Measurements from ENCODE around the gene CD3E.

The CD3E gene

GRCh38 chr11:118306556-118306955, 2.0 kb downstream of the CD3E start:
- TF ChIP-seq GATA2 (IDR thresholded peaks at IDR 0.05; ENCODE audit: low read depth, low read length) = no peak
- TF ChIP-seq GATA3 (IDR thresholded peaks at IDR 0.05; ENCODE audit: low read depth, low read length) = no peak

- TF ChIP-seq GATA2 (IDR thresholded peaks at IDR 0.05; ENCODE audit: low read depth, low read length) (no peak), GATA3 (IDR thresholded peaks at IDR 0.05; ENCODE audit: low read depth, low read length) (no peak)
Measured at GRCh38 chr11:118310271-118310670, 5.7 kb downstream of the CD3E start.

- TF ChIP-seq GATA3 (IDR thresholded peaks at IDR 0.05; ENCODE audit: low read depth, low read length) = no peak
- no peak for TF ChIP-seq GATA2 (IDR thresholded peaks at IDR 0.05; ENCODE audit: low read depth, low read length)
Measured at GRCh38 chr11:118310781-118311485, 6.4 kb downstream of the CD3E start.

DNA sequence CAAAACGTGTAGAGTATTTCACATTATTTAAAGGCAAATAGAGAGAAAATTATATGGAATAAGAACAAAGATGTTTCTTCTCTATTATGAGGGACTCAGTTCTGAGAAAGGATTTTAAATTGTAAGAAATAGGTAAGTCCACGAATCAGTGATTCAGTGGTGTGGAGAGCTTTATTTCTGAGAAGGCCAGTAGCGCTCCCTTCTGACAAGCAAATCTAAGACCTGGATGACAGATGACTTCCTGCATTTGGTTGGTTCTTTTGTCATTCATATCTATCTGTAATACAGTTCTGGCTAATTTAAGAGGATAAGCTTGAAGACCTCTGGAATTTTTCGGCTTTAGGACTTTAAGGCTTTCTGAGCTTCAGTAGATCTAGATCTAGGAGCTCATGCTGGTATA, 7.0 kb downstream of the CD3E start:
- TF ChIP-seq GATA2 (IDR thresholded peaks at IDR 0.05; ENCODE audit: low read depth, low read length) (no peak), GATA3 (IDR thresholded peaks at IDR 0.05; ENCODE audit: low read depth, low read length) (no peak)

- TF ChIP-seq GATA3 (IDR thresholded peaks at IDR 0.05; ENCODE audit: low read depth, low read length) (no peak), GATA2 (IDR thresholded peaks at IDR 0.05; ENCODE audit: low read depth, low read length) (no peak)
Measured at GRCh38 chr11:118312328-118312727, 7.8 kb downstream of the CD3E start.

DNA sequence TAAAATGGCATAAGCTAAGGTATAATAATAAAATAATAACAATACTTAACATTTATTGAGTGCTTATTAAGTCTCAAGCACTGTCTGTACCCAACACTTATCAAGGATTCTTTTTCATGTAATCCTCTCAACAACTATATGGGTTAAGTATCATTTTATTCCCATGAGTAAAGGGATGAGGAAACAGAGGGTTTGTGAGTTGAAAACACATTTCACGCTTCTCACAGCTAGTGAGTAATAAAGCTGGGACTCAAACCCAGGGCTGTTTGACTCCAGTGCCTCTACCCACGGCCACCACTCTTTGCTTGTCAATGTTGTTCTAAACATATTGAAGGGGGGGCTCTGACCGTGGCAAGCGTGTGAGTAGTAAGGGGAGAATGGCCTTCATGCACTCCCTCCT, 8.7 kb downstream of the CD3E start:
- TF ChIP-seq GATA2 (IDR thresholded peaks at IDR 0.05; ENCODE audit: low read depth, low read length) = no peak
- TF ChIP-seq GATA3 (IDR thresholded peaks at IDR 0.05; ENCODE audit: low read depth, low read length) = no peak

- no peak for TF ChIP-seq GATA3 (IDR thresholded peaks at IDR 0.05; ENCODE audit: low read depth, low read length)
- TF ChIP-seq GATA2 (IDR thresholded peaks at IDR 0.05; ENCODE audit: low read depth, low read length) = no peak
Measured at GRCh38 chr11:118314988-118315411, 10.5 kb downstream of the CD3E start.

DNA sequence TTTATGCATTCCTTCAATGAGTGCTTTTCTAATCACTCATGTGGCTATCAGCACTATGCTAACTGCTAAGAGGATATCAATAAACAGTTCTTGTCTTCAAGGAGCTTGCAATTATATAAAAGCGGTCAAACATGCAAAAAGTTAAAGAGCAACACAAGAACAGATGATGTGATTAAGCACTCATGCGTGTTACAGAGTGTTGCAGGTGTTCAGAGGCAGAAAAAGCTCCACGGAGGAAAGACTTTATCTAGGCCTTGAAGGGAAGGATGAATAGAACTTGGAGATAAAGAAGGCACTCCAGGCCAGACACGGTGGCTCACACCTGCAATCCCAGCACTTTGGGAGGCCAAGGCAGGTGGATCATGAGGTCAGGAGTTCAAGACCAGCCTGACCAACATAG, 13.6 kb downstream of the CD3E start:
- no peak for TF ChIP-seq GATA2 (IDR thresholded peaks at IDR 0.05; ENCODE audit: low read depth, low read length)
- TF ChIP-seq GATA3 (IDR thresholded peaks at IDR 0.05; ENCODE audit: low read depth, low read length) = no peak

DNA sequence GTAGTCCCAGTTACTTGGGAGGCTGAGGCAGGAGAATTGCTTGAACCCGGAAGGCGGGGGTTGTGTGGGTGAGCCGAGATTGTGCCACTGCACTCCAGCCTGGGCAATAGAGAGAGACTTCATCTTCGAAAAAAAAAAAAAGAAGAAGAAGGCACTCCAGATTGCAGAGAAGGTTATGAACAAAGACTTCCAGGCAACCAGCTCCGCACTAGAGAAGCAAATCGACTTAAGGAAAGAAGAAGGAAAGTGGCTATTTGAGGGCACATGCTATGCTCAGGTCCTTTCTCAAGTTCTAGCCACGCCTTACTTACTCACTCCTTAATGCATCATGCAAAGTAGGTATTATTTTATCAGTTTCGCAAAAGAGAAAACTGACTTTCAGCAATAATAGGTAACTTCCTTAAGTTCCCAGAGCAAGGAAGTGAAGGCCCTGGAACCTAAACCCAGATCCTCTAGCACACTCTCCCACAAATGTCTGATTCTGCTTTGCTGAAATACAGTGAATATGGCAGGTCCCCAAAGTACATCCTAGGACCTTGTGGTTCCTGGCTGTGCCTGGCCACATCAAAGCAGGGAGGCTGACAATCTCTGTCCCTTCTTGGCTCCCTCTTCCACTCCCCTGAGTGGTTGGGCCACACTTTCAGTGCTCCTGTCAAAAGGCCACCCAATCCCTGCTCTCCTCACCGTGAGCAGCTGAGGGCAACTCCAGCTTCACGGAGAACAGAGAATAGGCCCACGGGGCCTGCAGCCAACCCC, 14.2 kb downstream of the CD3E start:
- TF ChIP-seq GATA3 (IDR thresholded peaks at IDR 0.05; ENCODE audit: low read depth, low read length) = no peak
- no peak for TF ChIP-seq GATA2 (IDR thresholded peaks at IDR 0.05; ENCODE audit: low read depth, low read length)

DNA sequence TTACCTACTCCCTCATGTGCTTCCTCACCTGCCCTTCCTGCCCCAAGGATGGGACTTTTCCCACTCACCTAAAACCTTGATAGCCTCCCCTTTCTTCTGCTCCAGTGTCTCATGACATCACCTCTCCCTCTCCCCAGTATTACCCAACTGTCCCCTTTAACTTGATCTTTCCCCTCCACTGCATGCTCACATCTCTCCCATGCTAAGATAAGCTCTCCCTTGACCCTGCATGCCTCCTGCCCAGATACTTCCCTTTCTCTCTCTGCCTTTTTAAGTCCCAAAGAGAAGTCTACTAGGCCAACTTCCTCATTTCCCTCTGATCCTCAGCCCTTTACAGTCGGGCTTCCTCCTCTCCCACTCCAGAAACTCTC, 14.8 kb downstream of the CD3E start:
- TF ChIP-seq GATA3 (IDR thresholded peaks at IDR 0.05; ENCODE audit: low read depth, low read length) (no peak), GATA2 (IDR thresholded peaks at IDR 0.05; ENCODE audit: low read depth, low read length) (no peak)

DNA sequence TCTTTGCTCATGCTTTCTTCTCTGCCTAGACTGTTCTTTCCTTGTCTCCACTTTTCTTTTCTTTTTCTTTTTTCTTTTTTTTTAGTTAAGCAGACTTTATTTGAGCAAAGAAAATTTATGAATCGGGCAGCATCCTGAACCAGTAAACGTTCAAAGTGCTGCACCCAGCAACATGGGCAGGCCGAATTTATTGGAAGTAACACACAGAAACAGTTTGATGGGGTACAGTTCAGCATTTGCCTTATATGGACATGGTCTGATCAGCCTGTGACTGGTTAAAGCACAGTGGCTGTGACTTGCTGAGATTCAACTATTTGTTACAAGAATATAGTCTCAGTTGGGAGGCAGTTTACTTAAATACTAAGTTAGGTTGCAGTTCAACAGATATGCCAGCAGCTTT, 16.0 kb downstream of the CD3E start:
- no peak for TF ChIP-seq GATA2 (IDR thresholded peaks at IDR 0.05; ENCODE audit: low read depth, low read length)
- TF ChIP-seq GATA3 (IDR thresholded peaks at IDR 0.05; ENCODE audit: low read depth, low read length) = no peak

- TF ChIP-seq GATA2 (IDR thresholded peaks at IDR 0.05; ENCODE audit: low read depth, low read length) (no peak), GATA3 (IDR thresholded peaks at IDR 0.05; ENCODE audit: low read depth, low read length) (no peak)
Measured at GRCh38 chr11:118321386-118322082, 17.0 kb downstream of the CD3E start.

GRCh38 chr11:118322721-118323120, 18.2 kb downstream of the CD3E start:
- TF ChIP-seq GATA2 (IDR thresholded peaks at IDR 0.05; ENCODE audit: low read depth, low read length) = no peak
- no peak for TF ChIP-seq GATA3 (IDR thresholded peaks at IDR 0.05; ENCODE audit: low read depth, low read length)

DNA sequence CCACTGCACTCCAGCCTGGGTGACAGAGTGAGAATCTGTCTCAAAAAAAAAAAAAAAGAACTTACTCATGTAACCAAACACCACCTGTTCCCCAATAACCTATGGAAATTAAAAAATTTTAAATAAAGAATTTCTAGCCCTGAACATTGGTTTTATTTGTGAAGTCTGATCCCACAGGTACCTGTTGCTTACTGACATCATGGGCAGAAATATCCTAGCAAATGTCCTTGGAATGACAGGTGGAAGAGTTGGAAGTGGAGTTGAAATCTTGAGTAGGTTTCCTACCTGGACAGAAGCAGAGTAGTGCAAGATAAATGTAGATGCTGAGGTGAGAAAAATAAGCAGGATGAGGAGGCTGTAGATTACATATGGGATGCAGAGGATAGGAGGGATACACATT, 20.8 kb downstream of the CD3E start:
- TF ChIP-seq GATA3 (IDR thresholded peaks at IDR 0.05; ENCODE audit: low read depth, low read length) (no peak), GATA2 (IDR thresholded peaks at IDR 0.05; ENCODE audit: low read depth, low read length) (no peak)

- TF ChIP-seq GATA3 (IDR thresholded peaks at IDR 0.05; ENCODE audit: low read depth, low read length) = no peak
- TF ChIP-seq GATA2 (IDR thresholded peaks at IDR 0.05; ENCODE audit: low read depth, low read length) = no peak
Measured at GRCh38 chr11:118328745-118329144, 24.2 kb downstream of the CD3E start.
